ENCODE results near the gene KREMEN2. TPM values are rescaled to one million over a fixed set of nuclear protein-coding genes. Genes with fewer than 3 reads are reported as not detected.

The KREMEN2 gene
- total and polyA plus RNA-seq, 4 donors = not detected

GRCh38 chr16:2968368-2968737 lies 4.3 kb downstream of the KREMEN2 start:
- 20% methylated on average over 18 of the region's 18 CpGs for WGBS
- Histone ChIP-seq H3K9me3 (ENCODE audit: control insufficient read depth in 4 of 4, low read length in 3 of 4) (no peaks in the 10 kb centered on the region), H3K4me3 (ENCODE audit: low read depth in 1 of 3, low read length in 3 of 3) (peak overlapping the region in 1 of 3 donors; percentile 76), H3K4me1 (ENCODE audit: control insufficient read depth in 4 of 4, insufficient read depth in 4 of 4, low read length in 3 of 4) (peaks cover 7 to 44% (median 33%) of the 10 kb centered on the region in 4 donors), H3K27ac (ENCODE audit: low read depth in 1 of 2, low read length in 2 of 2) (no peak overlapping the region), H3K27me3 (ENCODE audit: control insufficient read depth in 4 of 4, insufficient read depth in 4 of 4, low read length in 3 of 4) (peaks cover 0 to 9% (median 4%) of the 10 kb centered on the region in 4 donors), H3K9ac (ENCODE audit: low read depth in 1 of 2, low read length in 2 of 2) (no peak overlapping the region), H3K36me3 (ENCODE audit: control insufficient read depth in 4 of 4, insufficient read depth in 3 of 4, low read depth in 1 of 4, low read length in 3 of 4) (no peaks in the 10 kb centered on the region)
- no peak for DNase-seq (ENCODE audit: low spot score)
- TF ChIP-seq REST (IDR thresholded peaks at IDR 0.05) = no peak

GRCh38 chr16:2968738-2969544 lies 4.9 kb downstream of the KREMEN2 start, which contains the start of gene PAQR4:
PAQR4 (plus strand) TSS chr16:2969348; CDS start chr16:2969675, 327 bp downstream.
- 1% methylated on average over 98 of the region's 98 CpGs for WGBS
- Histone ChIP-seq H3K27me3 (ENCODE audit: control insufficient read depth in 4 of 4, insufficient read depth in 4 of 4, low read length in 3 of 4) (peaks cover 0 to 6% (median 4%) of the 10 kb centered on the region in 4 donors), H3K36me3 (ENCODE audit: control insufficient read depth in 4 of 4, insufficient read depth in 3 of 4, low read depth in 1 of 4, low read length in 3 of 4) (no peaks in the 10 kb centered on the region)

More at GRCh38 chr16:2968738-2969544, 4.9 kb downstream of the KREMEN2 start, which contains the start of gene PAQR4:
- Histone ChIP-seq H3K4me3 (ENCODE audit: low read depth in 1 of 3, low read length in 3 of 3) (peak within 1 kb of the TSS; percentile 32 to 76 (median 52)), H3K27ac (ENCODE audit: low read depth in 1 of 2, low read length in 2 of 2) (peak within 1 kb of the TSS in 1 of 2 donors; percentile 41), H3K9ac (ENCODE audit: low read depth in 1 of 2, low read length in 2 of 2) (no peak within 1 kb of the TSS), H3K9me3 (ENCODE audit: control insufficient read depth in 4 of 4, low read length in 3 of 4) (no peaks in the 10 kb centered on the region), H3K4me1 (ENCODE audit: control insufficient read depth in 4 of 4, insufficient read depth in 4 of 4, low read length in 3 of 4) (peaks cover 3 to 40% (median 30%) of the 10 kb centered on the region in 4 donors)
- TF ChIP-seq NR2F2 (IDR thresholded peaks at IDR 0.05) = no peak
- no peak for TF ChIP-seq YY1 (IDR thresholded peaks at IDR 0.05)
- no peak for TF ChIP-seq TAF1 (conservative IDR thresholded peaks at IDR 0.05)
- TF ChIP-seq JUND (IDR thresholded peaks at IDR 0.05) = no peak
- TF ChIP-seq EGR1 (IDR thresholded peaks at IDR 0.05; ENCODE audit: low read depth in 2 of 2) = peak; percentile 82 to 95
- TF ChIP-seq SP1 (IDR thresholded peaks at IDR 0.05) = peak; percentile 39
- no peak for TF ChIP-seq FOXA2 (IDR thresholded peaks at IDR 0.05)
- TF ChIP-seq GABPA (IDR thresholded peaks at IDR 0.05 in 1 of 2, conservative IDR thresholded peaks at IDR 0.05 in 1 of 2) = peak in 1 of 2 donors; percentile 80
- no peak for TF ChIP-seq ZBTB33 (IDR thresholded peaks at IDR 0.05)
- TF ChIP-seq MAX (IDR thresholded peaks at IDR 0.05) = no peak
- TF ChIP-seq HNF4A (conservative IDR thresholded peaks at IDR 0.05) = peak; percentile 61 to 78
- no peak for TF ChIP-seq RAD21 (IDR thresholded peaks at IDR 0.05)
- TF ChIP-seq RXRA (IDR thresholded peaks at IDR 0.05) = no peak
- no peak for TF ChIP-seq HNF4G (IDR thresholded peaks at IDR 0.05)
- TF ChIP-seq FOXA1 (IDR thresholded peaks at IDR 0.05) = no peak
- peak; percentile 99 for TF ChIP-seq REST (IDR thresholded peaks at IDR 0.05)
- TF ChIP-seq ATF3 (IDR thresholded peaks at IDR 0.05) = no peak
- no peak for TF ChIP-seq CTCF (IDR thresholded peaks at IDR 0.05; ENCODE audit: low read depth, low read length, missing input control)
- peak; percentile 87 for DNase-seq (ENCODE audit: low spot score)
